K562 (cell line): ENCODE results near the gene VASH2. TPM values are rescaled to one million over a fixed set of nuclear protein-coding genes. Genes with fewer than 3 reads are reported as not detected.

Experiments
- ATAC-seq: fragments of 200-7000 bp; cut with Tn5 transposase; 3 replicates; pipeline ENCODE4 v1.9.1; 2020; ENCODE audit warnings: moderate library complexity
- BruUV-seq: library from RNA; stranded (reverse); fragments of 400-500 nt; replicated peaks from 2 replicates; lab custom pipeline; 2021; lab: Mats Ljungman, UMichigan
- CTCF ChIA-PET: fragments of 300-600 bp; formaldehyde crosslinking; extraction: SDS; loops from one replicate; lab custom pipeline; 2021; ENCODE audit warnings: low intra/inter-chr PET ratio; lab: Yijun Ruan, JAX
- POLR2A ChIA-PET: fragments of 300-600, 350-650 bp; sonication (Branson Sonifier 250); formaldehyde crosslinking; extraction: SDS; loops from one replicate; lab custom pipeline; 2021; ENCODE audit warnings: antibody characterized with exemption, inconsistent platforms; lab: Yijun Ruan, JAX
- DNase-seq, 4 experiments: peaks; one replicate each; pipeline versions ENCODE4 v3.0.0 to v3.0.0-alpha.2; 2011 to 2018; ENCODE audit warnings: low spot score in 3 of 4, mixed read lengths in 3 of 4; ENCODE audit errors: extremely low read depth in 1 of 4
- FAIRE-seq: peaks from 2 replicates; lab custom pipeline; 2011; peaks lifted over from hg19 to GRCh38; lab: Jason Lieb, UNC
- H2AFZ ChIP-seq: 2 replicates; pipeline ENCODE4 v1.6.0; 2011; ENCODE audit warnings: low read depth, low read length, control low read depth, inconsistent platforms
- H3K27ac ChIP-seq: fragments of 200-600 bp; 3 replicates; pipeline ENCODE4 v1.8.0; 2011; ENCODE audit warnings: low read depth, mild to moderate bottlenecking, control low read depth, inconsistent platforms, low read length, moderate library complexity, mixed read lengths; ENCODE audit errors: extremely low read depth
- H3K27me3 ChIP-seq, 2 experiments: fragments of 300-600 bp in 1 of 2; 2 replicates in 1 of 2; 3 replicates in 1 of 2; pipeline versions ENCODE4 v1.6.0 to v1.8.0; 2011; ENCODE audit warnings: inconsistent platforms in 2 of 2, low read length in 2 of 2, mild to moderate bottlenecking in 1 of 2, mixed read lengths in 1 of 2, moderate library complexity in 1 of 2; ENCODE audit not compliant: control insufficient read depth in 2 of 2, insufficient read depth in 2 of 2
- H3K36me3 ChIP-seq: fragments of 300-600 bp; 3 replicates; pipeline ENCODE4 v1.8.0; 2011; ENCODE audit warnings: mild to moderate bottlenecking, low read length, inconsistent platforms; ENCODE audit not compliant: control insufficient read depth, insufficient read depth
- H3K4me1 ChIP-seq, 2 experiments: fragments of 200-600 bp in 1 of 2; replicated peaks in 1 of 2; 2 replicates in 1 of 2; 3 replicates in 1 of 2; pipeline versions ENCODE4 v1.5.1 to v1.8.0; 2011; ENCODE audit warnings: inconsistent platforms in 2 of 2, low read length in 2 of 2, mild to moderate bottlenecking in 1 of 2, mixed read lengths in 1 of 2, moderate library complexity in 1 of 2; ENCODE audit not compliant: control insufficient read depth in 2 of 2, insufficient read depth in 2 of 2
- H3K4me2 ChIP-seq: 2 replicates; pipeline ENCODE4 v1.6.1; 2011; ENCODE audit warnings: low read length, control low read depth, inconsistent platforms, mixed read lengths; ENCODE audit not compliant: insufficient read depth
- H3K4me3 ChIP-seq: fragments of 200-600 bp; sonication (generic), shearing (Covaris generic); 2 replicates; pipeline ENCODE4 v1.5.1; 2016; ENCODE audit warnings: control low read depth, inconsistent platforms
- H3K79me2 ChIP-seq: fragments of 200-600 bp; 3 replicates; pipeline ENCODE4 v1.8.0; 2011; ENCODE audit warnings: low read length, inconsistent platforms; ENCODE audit not compliant: control insufficient read depth, insufficient read depth
- H3K9ac ChIP-seq, 2 experiments: 2 replicates each; pipeline versions ENCODE4 v1.6.0 to v1.6.1; 2011; ENCODE audit warnings: low read depth in 2 of 2, low read length in 2 of 2, control low read depth in 1 of 2, inconsistent platforms in 1 of 2, mild to moderate bottlenecking in 1 of 2, mixed read lengths in 1 of 2; ENCODE audit not compliant: insufficient read depth in 1 of 2
- H3K9me1 ChIP-seq: one replicate; pipeline ENCODE4 v1.6.0; 2011; ENCODE audit warnings: inconsistent platforms, mild to moderate bottlenecking, low read length, moderate library complexity; ENCODE audit not compliant: control insufficient read depth, insufficient read depth
- H3K9me3 ChIP-seq: replicated peaks from 2 replicates; pipeline ENCODE4 v1.5.1; 2011; ENCODE audit warnings: low read depth, low read length, inconsistent platforms; ENCODE audit not compliant: control insufficient read depth, insufficient read depth
- H4K20me1 ChIP-seq: replicated peaks from 2 replicates; pipeline ENCODE4 v1.6.1; 2011; ENCODE audit warnings: low read length, inconsistent platforms, mixed read lengths; ENCODE audit not compliant: control insufficient read depth, insufficient read depth
- HNRNPLL ChIP-seq: fragments of 200-400 bp; formaldehyde crosslinking; IDR thresholded peaks from 2 replicates; pipeline ENCODE4 v1.6.1; 2017; ENCODE audit warnings: low read length, low read depth, mild to moderate bottlenecking; ENCODE audit not compliant: poor library complexity, severe bottlenecking
- OTX1 ChIP-seq: fragments of 450-650 bp; formaldehyde crosslinking; IDR thresholded peaks from 2 replicates; pipeline ENCODE4 v1.4.0; 2022; ENCODE audit warnings: mild to moderate bottlenecking
- ZNF316 ChIP-seq: fragments of 450-650 bp; IDR thresholded peaks from 2 replicates; pipeline ENCODE4 v1.6.1; 2016
- WGBS: fragments of 100-300 bp; shearing (Covaris generic); methylation state at CpG from one replicate; pipeline ENCODE4 v1.1.6; 2016; ENCODE audit warnings: low coverage, mixed read lengths; ENCODE audit not compliant: insufficient coverage; ENCODE audit errors: missing lambda C conversion rate; 5-methylcytosine and 5-hydroxymethylcytosine counted together
- in situ Hi-C: fragments of 300-500 bp; cut with MboI; formaldehyde crosslinking; loops from 4 replicates; pipeline ENCODE4 v1.15.0; 2018; ENCODE audit warnings: inconsistent platforms, mixed read lengths
- intact Hi-C: fragments of 100-400 bp; cut with micrococcal nuclease; formaldehyde crosslinking; loops from 2 replicates; pipeline ENCODE4 v1.14.2; 2022
- polyA plus RNA-seq, 8 experiments: library from polyadenylated mRNA; depleted of rRNA in 4 of 8; stranded (reverse) in 5 of 8; unstranded in 3 of 8; fragments of >200 nt; fragmentation: Nextera tagmentation in 2 of 8; fragmentation: Illumina TruSeq in 1 of 8; extraction: Ambion mirVana in 2 of 8; extraction: Trizol in 1 of 8; gene quantifications; 2 replicates each; pipeline versions ENCODE4 v1.2.1 to v1.2.3, GENCODE V29; 2011 to 2014; ENCODE audit warnings: inconsistent platforms in 1 of 8, missing spikeins in 1 of 8
- total RNA-seq, 7 experiments: library from RNA; depleted of rRNA in 6 of 7; stranded (reverse); fragments of >200 nt in 6 of 7; fragmentation: Illumina TruSeq in 2 of 7; extraction: Trizol in 2 of 7; gene quantifications; 2 replicates each; pipeline versions ENCODE4 v1.2.1 to v1.2.3, GENCODE V29; 2011 to 2021; ENCODE audit warnings: low replicate concordance in 1 of 7
- TF ChIP-seq, protein P1 (sequence below): sonication (generic); formaldehyde crosslinking; IDR thresholded peaks from 2 replicates; pipeline ENCODE4 v1.8.1; 2022; ENCODE audit warnings: missing genetic modification reagents

VASH2 gene
- total and polyA plus RNA-seq, 9 of the 15 experiments (the other 6 are each of a cell fraction or from before 2014, with no cell fraction given): 0.04 to 0.40 (median 0.10) TPM; not detected in 1

DNA sequence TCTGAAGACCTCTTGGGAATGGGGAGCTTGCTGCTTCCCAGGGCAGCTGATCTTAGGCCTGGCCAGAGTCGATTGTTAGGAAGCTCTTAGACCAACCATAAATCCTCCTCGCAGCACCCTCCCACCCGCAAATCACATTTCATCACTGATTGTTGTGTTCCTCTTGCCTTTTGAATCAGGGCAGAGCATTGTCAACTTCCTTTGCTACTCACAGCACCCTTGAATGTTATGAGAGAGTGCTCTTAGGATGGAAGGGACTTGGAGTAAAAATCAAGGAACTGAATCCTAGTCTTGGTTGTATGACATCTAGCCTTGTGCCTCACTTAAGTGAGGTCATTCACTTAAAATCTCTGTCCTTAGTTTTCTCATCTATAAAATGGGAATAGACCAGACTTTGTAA lies 3.0 kb downstream of the VASH2 start (continued):
- no peak for TF ChIP-seq HNRNPLL

DNA sequence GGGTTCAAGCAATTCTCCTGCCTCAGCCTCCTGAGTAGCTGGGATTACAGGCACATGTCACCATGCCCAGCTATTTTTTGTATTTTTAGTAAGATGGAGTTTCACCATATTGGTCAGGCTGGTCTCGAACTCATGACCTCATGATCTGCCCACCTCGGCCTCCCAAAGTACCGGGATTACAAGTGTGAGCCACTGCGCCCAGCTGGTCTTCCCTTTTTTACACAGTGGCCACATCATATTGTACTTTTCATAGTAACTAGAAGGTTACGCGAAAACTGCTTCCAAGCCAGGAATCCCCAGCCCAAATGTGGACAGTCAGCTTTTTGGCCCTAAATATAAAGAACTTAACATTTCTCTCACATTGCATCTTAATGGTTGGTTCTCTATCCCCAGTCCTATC lies 4.2 kb downstream of the VASH2 start:
- no peaks in the 10 kb centered on the region for H3K9me3 ChIP-seq
- H2AFZ ChIP-seq: no peak overlapping the region
- no peaks in the 10 kb centered on the region for H3K36me3 ChIP-seq
- H3K9ac ChIP-seq: no peak overlapping the region
- POLR2A ChIA-PET: interaction anchor here (0.7 to 1.1 kb wide), 3 partner anchors 14 to 234 kb away, joined by 3 read pairs; no protein-coding TSS in a partner anchor
- intact Hi-C loops: no loop called here
- H3K27me3 ChIP-seq: peaks cover 69 to 95% of the 10 kb centered on the region in 2 experiments
- H3K4me2 ChIP-seq: no peak overlapping the region
- DNase-seq: no peak
- 27% methylated on average over 6 of the region's 6 CpGs for WGBS
- no peak overlapping the region for H3K4me3 ChIP-seq
- H3K27ac ChIP-seq: no peak overlapping the region
- CTCF ChIA-PET: no interaction called here
- H3K9me1 ChIP-seq: no peaks in the 10 kb centered on the region
- peaks cover 0 to 18% of the 10 kb centered on the region in 2 experiments; a peak in 2 of 5 replicates for H3K4me1 ChIP-seq
- TF ChIP-seq OTX1 (CRISPR knock-in tag) (no peak), ZNF316 (0 out of 2 replicates have a peak, but pooled peaks have one; percentile 31)
- TF ChIP-seq, protein P1, sequence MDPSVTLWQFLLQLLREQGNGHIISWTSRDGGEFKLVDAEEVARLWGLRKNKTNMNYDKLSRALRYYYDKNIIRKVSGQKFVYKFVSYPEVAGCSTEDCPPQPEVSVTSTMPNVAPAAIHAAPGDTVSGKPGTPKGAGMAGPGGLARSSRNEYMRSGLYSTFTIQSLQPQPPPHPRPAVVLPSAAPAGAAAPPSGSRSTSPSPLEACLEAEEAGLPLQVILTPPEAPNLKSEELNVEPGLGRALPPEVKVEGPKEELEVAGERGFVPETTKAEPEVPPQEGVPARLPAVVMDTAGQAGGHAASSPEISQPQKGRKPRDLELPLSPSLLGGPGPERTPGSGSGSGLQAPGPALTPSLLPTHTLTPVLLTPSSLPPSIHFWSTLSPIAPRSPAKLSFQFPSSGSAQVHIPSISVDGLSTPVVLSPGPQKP (CRISPR knock-in tag): no peak
- no TSS peak for BruUV-seq
- no peaks in the 10 kb centered on the region for H3K79me2 ChIP-seq
- no peaks in the 10 kb centered on the region for H4K20me1 ChIP-seq
- no peak for FAIRE-seq
- ATAC-seq: no peak
- in situ Hi-C loops: no loop called here
